Measurements from ENCODE around the gene STXBP1.
A peak's percentile ranks its signal among the peaks of the same experiment; 100 is the strongest.
"Not testable (repeated sequence)": the region's sequence is repeated elsewhere in the genome, so short reads cannot be mapped to it uniquely, and the experiment has no call there.

STXBP1 gene

DNA sequence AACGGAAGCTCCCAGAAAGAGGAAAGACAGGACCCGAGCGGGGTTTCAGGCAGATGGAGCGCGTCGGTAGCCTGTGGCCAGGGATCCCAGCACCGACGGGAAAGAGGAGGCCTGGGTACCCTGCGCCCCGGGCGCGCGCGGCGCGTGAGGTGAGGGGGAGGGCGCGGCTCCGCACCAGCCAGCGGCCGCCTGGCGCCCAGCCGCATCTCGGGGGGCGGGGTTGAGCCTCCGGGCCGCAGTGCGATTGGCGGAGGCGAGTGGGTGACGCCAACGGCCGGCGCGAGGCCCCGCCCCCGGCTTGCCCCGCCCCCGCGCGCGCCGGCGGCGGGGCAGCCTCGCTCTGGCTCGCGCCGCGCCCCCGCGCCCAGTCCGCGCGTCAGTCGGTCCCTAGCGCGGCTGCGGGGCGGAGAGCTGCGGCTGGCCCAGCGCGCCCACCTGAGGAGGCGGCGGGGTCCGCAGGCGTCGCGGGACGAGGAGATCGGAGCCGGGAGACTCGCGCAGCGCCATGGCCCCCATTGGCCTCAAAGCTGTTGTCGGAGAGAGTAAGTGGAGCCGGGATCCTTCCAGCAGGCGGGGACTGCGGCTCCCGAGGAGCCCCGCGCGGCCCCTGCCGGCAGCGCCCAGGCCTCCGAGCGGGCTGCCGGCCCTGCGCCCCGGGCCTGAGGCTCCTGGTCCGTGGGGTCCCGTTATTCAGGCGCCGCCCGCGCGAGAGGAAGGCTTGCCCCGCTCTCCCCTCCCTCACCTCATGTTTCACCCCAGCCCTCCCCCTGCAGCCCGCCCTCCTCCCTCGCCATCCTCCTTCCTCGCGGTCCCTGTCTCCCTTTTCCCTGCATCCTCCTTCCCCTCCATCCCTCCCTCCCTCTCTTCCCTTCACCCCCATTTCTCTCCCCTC is at the start of gene STXBP1:
Gene STXBP1, plus strand, starts transcription at position 379 of the 892 bp plus-strand sequence. Its CDS starts 127 bp downstream, at position 506.
- peak; percentile 84 for DNase-seq (ENCODE audit: low read depth)

GRCh38 chr9:127562279-127562796 is 49.7 kb upstream of the STXBP1 start:
- DNase-seq (ENCODE audit: low read depth): no peak

DNA sequence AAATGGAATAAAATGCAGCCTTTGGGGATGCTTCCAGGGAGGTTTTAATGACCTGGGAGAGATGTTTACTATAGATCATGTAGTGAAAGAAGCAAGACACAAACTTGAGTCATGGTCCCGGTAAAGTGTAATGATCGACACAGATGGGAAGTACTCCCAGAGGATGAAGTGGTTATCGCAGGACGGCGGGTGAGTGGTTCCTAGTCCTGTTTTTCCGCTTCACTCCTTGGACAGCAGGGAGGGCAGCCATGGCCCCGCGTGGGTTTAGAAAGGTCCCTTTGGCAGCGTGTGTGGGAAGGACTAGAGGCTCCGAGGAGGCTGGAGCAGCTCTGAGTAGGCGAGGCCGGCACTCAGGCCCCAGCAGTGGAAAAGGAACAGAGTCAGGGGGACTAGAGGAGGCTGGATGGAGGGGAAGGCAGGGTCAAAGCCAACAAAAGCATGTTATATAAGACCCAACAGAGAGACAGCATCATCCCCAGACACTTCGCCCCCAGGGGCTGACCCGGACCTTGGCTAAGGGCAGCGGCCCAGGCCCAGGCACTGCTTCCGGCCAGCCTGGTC is 49.2 kb upstream of the STXBP1 start:
- DNase-seq (ENCODE audit: low read depth): peak; percentile 75

GRCh38 chr9:127563579-127563978 is 48.5 kb upstream of the STXBP1 start:
- no peak for DNase-seq (ENCODE audit: low read depth)

- DNase-seq (ENCODE audit: low read depth): no peak
Observed at GRCh38 chr9:127565231-127565630, 46.8 kb upstream of the STXBP1 start.

DNA sequence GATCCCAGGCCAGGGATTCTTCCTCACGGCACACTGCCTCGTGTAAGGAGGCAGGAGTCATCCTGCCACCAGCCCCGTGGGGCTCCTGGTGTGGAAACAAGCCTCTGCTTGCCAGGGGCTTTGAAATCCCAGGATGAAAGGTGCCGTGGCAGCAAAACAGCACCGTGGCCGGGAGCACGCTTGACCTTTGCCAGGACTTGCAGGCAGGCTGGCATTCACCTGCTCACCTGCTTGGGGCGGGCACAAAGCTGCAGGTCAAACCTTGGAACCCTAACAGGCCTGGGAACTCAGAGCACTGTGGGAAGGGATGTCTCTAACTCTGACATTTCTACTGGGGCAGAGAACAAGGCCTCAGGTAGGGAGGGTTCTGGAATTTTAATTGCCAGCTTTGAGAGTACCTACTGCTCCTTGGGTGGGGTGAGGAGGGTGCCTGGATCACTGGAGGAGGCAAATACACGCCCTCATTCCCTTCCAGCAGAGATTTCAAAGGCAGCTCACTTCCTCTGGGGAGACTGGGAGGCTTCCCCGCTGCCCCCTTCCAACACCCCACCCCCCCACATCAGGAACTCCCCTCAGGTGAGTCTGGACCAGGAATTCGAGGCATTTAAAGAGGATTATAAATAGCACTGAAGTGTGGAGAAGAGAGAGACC is 45.6 kb upstream of the STXBP1 start:
- DNase-seq (ENCODE audit: low read depth): no peak

DNA sequence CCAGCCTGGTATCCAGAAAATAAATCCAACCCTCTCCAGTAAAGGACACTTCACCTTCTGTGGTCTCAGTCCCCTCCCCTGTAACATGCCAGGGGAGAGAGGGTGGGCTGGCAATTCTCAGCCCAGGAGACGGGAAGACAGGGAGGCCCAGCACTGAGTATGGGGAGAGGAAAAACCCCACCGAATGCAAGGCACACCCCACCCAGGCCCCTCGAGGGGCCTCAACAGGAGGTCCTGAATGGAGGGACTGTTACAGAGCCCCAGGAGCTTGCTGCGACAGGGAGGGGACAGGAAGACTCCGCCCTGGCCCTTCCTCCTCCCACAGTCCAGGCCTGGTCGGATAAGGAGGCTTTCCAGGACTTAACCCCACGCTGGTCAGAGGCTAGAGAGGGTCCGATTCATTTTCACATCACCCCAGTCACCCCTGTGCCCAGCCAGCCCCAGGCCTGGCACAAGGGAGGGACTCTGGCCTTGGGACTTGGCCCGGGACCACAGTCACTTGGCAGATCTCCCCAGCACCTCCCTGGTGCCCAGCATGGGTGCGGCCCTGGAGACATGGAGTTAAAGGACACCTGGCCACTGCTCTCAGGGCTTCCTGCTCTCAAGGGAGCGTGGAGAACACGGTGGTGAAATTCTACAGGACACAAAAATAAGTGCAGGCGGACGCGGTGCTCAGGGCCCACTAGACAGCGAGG is 44.9 kb upstream of the STXBP1 start:
- peak; percentile 75 for DNase-seq (ENCODE audit: low read depth)

GRCh38 chr9:127567730-127568617 is 44.1 kb upstream of the STXBP1 start:
- no peak for DNase-seq (ENCODE audit: low read depth)

DNA sequence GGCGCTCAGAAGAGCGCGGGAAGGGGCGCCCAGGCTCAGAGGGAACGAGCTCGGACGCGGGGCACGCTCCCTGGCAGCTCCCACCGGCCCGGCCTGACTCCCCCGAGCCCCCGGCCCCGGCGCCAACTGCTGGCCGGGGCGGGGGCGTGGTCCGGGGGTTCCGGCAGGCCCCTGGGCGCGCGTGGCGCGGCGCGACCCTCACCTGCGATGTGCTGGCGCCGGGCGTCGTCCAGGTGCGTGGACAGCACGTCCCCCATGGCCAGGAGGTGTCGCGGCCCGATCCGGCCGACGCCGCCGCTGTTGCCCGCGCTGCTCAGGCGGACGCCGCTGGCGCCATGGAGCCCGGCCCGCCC is 43.5 kb upstream of the STXBP1 start:
- no peak for DNase-seq (ENCODE audit: low read depth)

DNA sequence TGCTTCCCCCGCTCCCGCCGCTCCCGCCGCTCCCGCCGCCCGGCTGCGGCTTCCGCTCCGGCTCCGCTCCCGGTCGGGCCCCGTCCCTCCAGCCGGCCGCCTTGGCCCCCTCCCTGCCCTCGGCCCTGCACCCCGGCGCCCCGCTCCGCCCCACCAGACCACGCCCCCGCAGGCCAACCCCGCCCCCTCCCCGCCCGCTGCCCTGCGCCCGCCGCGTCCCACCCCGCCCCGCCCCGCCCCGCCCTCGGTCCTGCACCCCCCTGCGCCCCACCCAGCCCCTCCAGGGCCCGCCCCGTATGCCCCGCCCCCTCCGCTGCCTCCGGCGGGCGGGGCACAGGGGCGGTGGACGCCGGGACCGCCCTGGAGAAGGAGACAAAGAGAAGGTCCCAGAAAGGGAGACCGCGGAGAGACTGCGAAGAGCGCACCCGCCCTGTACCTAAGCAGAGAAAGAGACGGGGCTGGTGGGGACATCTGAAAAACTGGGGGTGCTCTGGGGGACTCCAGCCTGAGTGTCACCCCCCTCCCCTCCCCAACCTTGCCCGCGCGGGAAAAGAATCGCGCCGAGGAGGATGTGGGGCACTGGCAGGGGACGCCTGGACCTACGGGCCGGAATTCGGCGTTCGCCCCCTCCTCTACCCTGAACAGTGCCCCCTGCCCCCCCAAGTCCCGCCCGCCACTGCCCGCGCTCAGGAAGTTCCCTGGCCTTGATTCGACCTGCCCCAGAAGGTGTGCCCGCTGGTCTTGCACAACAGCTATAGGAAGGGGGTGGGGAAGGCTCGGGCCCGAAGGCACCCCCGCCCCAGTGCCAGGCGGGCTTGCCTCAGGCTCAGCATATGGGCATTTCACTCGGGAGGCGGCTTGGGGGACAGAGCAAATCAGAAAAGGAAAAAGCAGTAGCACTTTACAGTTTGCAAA is 42.8 kb upstream of the STXBP1 start:
- DNase-seq (ENCODE audit: low read depth): peak; percentile 90

DNA sequence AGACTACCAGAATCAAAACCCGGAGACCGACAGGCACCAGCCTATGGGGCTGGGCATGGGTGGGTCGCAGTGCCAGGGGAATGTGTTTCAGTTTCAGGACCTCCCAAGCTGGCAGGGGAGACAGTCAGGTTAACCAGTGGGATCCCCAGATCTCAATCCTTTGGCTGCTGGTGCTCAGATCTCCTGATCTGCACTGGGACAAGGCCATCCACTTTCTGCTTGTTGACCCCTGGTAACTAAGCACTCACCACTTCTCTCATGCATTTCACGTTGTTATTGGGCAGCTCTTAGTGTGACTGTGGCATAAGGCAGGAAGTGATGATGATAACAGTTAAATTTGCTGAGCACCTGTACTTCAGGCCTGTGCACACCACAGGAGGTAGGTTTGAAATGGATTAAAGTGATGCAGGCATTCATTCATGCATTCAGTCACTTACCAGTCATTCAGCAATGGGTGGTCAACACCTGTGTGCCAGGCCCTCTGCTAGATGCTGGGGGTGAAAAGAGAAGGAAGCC is 42.1 kb upstream of the STXBP1 start:
- DNase-seq (ENCODE audit: low read depth): peak; percentile 50

DNA sequence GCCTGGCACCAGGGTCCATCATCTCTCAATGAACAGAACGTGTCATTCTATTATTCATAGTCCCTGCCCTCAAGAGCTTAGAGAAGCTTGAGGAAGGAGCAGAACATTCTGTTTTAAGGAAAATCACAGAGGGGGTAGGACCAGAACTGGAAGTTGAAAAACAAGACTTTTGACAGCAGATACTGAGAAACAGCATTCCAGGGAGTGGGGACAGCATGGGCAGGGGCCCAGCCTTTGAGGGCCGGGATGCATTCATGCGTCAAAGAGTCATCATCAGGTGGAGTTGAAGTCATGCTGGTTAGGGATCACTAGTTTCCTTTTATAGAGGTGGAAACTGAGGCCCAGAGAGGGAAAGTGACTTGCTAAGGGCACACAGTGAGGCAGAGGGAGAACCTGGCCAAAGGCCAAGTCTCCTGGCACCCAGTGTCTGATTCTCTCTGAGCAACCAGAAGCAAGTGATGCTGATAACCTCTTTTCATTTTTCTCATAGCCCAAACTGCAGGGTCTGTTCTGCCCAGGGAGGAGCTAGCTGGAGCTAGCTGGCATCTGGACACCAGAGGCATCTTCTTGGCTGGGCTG is 41.5 kb upstream of the STXBP1 start:
- no peak for DNase-seq (ENCODE audit: low read depth)

GRCh38 chr9:127571971-127572370 is 40.1 kb upstream of the STXBP1 start:
- no peak for DNase-seq (ENCODE audit: low read depth)

- peak; percentile 91 for DNase-seq (ENCODE audit: low read depth)
Observed at GRCh38 chr9:127572961-127573721, 38.9 kb upstream of the STXBP1 start.

DNA sequence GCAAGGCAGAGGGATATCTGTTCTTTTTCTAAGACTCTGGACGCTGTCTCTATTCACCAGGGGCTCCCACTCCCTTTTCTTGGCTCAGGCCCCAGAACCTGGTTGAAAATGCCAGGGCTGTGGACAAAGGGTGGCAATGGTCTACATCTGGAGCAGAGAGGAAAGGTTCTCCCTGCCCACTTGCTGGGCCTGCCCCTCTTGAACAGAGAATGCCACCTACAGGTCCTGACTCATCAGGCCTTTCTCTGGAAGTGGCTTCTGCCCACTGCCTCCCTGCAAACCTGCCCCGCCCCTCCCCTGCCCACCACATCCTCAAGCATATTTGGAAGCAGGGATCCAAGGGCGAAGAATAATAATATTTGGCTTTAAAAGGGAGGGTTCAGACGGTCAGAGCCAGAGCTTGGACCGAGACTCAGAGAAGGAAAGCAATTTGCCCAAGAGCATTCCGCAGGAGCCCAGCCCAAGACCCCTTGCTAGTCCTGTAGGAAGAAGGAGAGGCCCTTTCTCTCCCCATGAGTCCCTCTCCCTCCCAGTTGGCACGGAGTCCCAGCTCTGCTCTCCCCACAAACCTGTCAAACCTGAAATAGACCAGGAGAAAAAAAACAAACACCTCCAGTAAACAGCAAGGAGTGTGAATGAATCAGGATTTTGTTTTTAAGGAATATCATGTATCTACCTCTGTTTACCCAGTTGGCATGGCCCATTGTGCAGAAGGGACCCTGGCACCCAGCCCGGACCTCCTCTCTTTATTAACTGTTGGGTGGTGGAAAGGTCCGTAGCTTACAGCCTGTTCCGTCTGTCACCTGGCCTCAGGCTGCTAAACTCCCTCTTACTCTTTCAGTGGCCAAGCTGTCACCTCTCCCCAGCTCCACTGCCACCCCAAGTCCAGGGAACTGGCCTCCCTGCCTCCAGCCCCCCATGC is 37.7 kb upstream of the STXBP1 start:
- DNase-seq (ENCODE audit: low read depth): peak; percentile 76

GRCh38 chr9:127575875-127576778 is 36.0 kb upstream of the STXBP1 start:
- DNase-seq (ENCODE audit: low read depth): no peak

DNA sequence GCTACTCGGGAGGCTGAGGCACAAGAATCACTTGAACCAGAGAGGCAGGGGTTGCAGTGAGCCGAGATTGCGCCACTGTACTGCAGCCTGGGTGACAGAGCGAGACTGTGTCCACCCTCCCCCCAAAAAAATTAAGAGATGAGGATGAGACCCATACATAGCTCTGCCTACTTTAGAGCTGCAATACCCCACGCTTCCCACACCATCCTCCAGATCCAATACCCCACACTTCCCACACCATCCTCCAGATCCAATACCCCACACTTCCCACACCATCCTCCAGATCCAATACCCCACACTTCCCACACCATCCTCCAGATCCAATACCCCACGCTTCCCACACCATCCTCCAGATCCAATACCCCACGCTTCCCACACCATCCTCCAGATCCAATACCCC is 34.9 kb upstream of the STXBP1 start:
- DNase-seq (ENCODE audit: low read depth): not testable (repeated sequence)
